HFF-Myc (cell line): ENCODE measurements around the gene LUC7L.
"Not testable (repeated sequence)": the region's sequence is repeated elsewhere in the genome, so short reads cannot be mapped to it uniquely, and the experiment has no call there.

Experiments
- DNase-seq: peaks from one replicate; pipeline ENCODE4 v3.0.0-alpha.2; 2011; ENCODE audit warnings: low read depth; ENCODE audit errors: extremely low read depth
- H3K4me3 ChIP-seq: replicated peaks from 2 replicates; pipeline ENCODE4 v1.5.1; 2011; ENCODE audit warnings: low read depth, mild to moderate bottlenecking, control low read depth, low read length
- TF ChIP-seq, protein P1 (sequence below): IDR thresholded peaks from 2 replicates; pipeline ENCODE4 v1.5.1; 2012; ENCODE audit warnings: mild to moderate bottlenecking, low read depth, low read length, control low read depth; ENCODE audit errors: missing control alignments

The LUC7L gene

DNA sequence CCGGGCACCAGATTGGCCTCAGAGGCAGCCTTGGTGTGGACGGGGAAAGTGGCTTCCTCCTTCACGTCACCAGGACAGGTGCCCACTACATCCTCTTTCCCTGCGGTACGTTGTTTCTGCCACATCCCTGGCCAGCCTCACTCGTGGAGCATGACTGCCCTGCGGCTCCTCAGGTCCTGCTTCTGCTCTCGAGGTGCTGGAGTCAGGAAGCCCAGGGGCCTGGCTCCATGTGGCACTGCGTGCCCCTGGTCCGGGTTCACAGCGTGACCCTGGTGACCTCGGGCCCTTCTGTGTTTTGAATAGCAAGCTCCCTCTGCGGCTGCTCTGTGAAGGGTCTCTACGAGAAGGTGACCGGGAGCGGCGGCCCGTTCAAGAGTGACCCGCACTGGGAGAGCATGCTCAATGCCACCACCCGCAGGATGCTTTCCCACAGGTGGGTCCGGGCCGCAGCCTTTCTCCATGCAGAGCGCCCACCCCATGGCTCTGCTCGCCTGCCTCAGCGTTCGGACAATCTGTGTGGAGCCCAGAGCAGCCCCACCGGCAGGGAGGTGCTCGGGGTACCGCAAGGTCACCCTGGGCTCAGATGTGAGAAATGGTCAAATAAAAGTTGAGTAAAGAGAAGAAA, 33.0 kb upstream of the LUC7L start:
- no peak for DNase-seq
- TF ChIP-seq, protein P1, sequence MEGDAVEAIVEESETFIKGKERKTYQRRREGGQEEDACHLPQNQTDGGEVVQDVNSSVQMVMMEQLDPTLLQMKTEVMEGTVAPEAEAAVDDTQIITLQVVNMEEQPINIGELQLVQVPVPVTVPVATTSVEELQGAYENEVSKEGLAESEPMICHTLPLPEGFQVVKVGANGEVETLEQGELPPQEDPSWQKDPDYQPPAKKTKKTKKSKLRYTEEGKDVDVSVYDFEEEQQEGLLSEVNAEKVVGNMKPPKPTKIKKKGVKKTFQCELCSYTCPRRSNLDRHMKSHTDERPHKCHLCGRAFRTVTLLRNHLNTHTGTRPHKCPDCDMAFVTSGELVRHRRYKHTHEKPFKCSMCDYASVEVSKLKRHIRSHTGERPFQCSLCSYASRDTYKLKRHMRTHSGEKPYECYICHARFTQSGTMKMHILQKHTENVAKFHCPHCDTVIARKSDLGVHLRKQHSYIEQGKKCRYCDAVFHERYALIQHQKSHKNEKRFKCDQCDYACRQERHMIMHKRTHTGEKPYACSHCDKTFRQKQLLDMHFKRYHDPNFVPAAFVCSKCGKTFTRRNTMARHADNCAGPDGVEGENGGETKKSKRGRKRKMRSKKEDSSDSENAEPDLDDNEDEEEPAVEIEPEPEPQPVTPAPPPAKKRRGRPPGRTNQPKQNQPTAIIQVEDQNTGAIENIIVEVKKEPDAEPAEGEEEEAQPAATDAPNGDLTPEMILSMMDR: no peak
- H3K4me3 ChIP-seq: no peak overlapping the region

DNA sequence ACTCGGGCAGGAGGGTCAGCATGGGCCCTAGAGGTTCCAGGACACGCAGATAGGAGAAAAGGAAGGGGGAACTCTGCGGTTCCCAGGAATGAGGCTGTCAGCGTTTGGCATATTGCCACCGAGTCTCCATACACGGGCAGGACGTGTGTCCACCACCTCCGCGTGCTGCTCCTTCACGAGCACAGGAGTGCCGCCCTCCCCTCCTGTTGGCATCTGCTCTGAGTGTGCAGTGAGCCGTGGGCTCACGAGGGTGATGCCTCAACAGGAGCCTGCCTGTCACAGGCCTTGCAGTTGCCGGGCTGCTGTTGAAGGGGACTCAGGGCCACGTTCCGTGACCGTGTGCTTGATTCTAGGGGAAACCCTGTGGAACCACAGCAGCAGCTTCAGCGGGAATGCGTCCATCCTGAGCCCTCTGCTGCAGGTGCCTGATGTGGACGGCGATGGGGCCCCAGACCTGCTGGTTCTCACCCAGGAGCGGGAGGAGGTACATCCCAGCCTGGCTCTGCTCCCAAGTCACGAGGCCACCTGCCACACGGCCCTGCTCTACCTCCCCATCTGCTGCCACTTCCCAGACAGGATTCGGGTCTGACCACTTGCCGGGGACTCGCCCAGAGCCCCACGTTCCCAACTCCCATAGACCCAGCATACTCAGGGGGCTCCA, 31.9 kb upstream of the LUC7L start:
- DNase-seq: no peak
- TF ChIP-seq, protein P1: no peak
- no peak overlapping the region for H3K4me3 ChIP-seq

DNA sequence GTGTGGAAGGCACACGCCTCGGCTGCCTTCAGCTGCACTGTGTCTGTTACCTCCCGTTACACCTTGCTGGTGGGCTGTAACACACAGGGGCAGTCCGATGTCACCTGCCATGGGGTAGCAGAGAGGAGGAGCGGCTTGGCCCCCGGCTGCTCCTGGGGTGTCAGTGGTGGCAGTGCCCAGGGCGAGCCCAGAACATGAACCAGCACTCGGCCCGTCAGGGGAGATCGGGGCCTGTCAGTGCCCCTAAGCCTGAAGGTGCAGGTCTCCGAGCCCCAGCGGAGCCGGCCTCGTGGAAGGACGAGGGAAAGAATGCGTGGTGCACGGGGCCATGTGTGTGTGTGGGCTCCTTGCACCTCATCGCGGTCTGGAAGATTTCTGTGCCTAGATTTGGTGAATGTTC, 31.1 kb upstream of the LUC7L start:
- no peak overlapping the region for H3K4me3 ChIP-seq
- no peak for DNase-seq
- TF ChIP-seq, protein P1: no peak

- H3K4me3 ChIP-seq: no peak overlapping the region
- TF ChIP-seq, protein P1: no peak
- no peak for DNase-seq
Observed at GRCh38 chr16:259814-260253, 30.6 kb upstream of the LUC7L start.

GRCh38 chr16:259226-259625, 30.0 kb upstream of the LUC7L start:
- no peak overlapping the region for H3K4me3 ChIP-seq
- TF ChIP-seq, protein P1: no peak
- no peak for DNase-seq

GRCh38 chr16:258091-258490, 28.8 kb upstream of the LUC7L start:
- DNase-seq, H3K4me3 ChIP-seq: not testable (repeated sequence)

- TF ChIP-seq, protein P1: no peak
- no peak overlapping the region for H3K4me3 ChIP-seq
- no peak for DNase-seq
Observed at GRCh38 chr16:255183-255582, 25.9 kb upstream of the LUC7L start.
